IMR-90 (cell line): ENCODE results near the gene CLHC1.

Experiments
- CEBPB ChIP-seq: IDR thresholded peaks from 2 replicates; pipeline ENCODE4 v1.6.1; 2012; ENCODE audit warnings: low read depth, low read length, improper control_type of control experiment
- CTCF ChIP-seq: conservative IDR thresholded peaks from 2 replicates; pipeline ENCODE4 v1.5.1; 2012; ENCODE audit warnings: mild to moderate bottlenecking, low read depth, low read length, improper control_type of control experiment
- MAFK ChIP-seq: IDR thresholded peaks from 2 replicates; pipeline ENCODE4 v1.6.1; 2012; ENCODE audit warnings: low read depth, low read length, improper control_type of control experiment
- POLR2A ChIP-seq: IDR thresholded peaks from 2 replicates; pipeline ENCODE4 v1.6.1; 2012; ENCODE audit warnings: mild to moderate bottlenecking, low read depth, low read length
- RAD21 ChIP-seq: IDR thresholded peaks from 2 replicates; pipeline ENCODE4 v1.6.1; 2012; ENCODE audit warnings: low read length, improper control_type of control experiment

GRCh38 chr2:55236992-55237543 lies 5.0 kb upstream of the CLHC1 start:
- TF ChIP-seq CTCF (no peak), POLR2A (no peak), CEBPB (no peak), MAFK (no peak), RAD21 (no peak)
